Measurements from ENCODE around the gene SLC6A13. TPM values are rescaled to one million over a fixed set of nuclear protein-coding genes. Genes with fewer than 3 reads are reported as not detected.
A peak's percentile ranks its signal among the peaks of the same experiment; 100 is the strongest.

SLC6A13 gene
- total RNA-seq, 2 experiments from 2014 or later = 0.11 to 0.60 TPM

DNA sequence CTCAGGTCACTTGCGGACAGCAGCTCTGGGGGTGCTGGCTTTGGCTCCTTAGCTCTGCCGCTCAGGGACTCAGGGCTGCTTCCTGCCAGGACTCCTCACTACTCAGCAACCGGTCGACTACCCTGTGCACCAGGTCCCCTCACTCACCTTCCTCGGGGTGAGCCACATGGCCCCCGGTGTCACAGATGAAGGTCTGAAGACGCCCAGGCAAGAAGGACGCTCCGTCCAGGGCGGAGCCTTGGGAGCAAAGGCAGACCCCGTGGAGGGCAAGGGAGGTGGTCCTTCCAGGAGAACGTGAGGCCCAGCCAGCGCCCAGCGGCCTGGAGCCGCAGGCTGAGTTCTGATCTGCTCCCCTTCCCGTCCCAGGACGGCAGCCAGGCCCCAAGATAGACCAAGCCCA lies 80.7 kb downstream of the SLC6A13 start:
- intact Hi-C loops (cut with DNase I, micrococcal nuclease) = no loop called here
- ChIA-PET CTCF (no interaction called here), POLR2A (no interaction called here)
- TF ChIP-seq, protein P1, sequence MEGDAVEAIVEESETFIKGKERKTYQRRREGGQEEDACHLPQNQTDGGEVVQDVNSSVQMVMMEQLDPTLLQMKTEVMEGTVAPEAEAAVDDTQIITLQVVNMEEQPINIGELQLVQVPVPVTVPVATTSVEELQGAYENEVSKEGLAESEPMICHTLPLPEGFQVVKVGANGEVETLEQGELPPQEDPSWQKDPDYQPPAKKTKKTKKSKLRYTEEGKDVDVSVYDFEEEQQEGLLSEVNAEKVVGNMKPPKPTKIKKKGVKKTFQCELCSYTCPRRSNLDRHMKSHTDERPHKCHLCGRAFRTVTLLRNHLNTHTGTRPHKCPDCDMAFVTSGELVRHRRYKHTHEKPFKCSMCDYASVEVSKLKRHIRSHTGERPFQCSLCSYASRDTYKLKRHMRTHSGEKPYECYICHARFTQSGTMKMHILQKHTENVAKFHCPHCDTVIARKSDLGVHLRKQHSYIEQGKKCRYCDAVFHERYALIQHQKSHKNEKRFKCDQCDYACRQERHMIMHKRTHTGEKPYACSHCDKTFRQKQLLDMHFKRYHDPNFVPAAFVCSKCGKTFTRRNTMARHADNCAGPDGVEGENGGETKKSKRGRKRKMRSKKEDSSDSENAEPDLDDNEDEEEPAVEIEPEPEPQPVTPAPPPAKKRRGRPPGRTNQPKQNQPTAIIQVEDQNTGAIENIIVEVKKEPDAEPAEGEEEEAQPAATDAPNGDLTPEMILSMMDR (IDR thresholded peaks at IDR 0.05) = no peak
- no peaks in the 10 kb centered on the region for H3K36me3 Mint-ChIP-seq (ENCODE audit: low read depth)
- no peaks in the 10 kb centered on the region for H3K4me1 Mint-ChIP-seq (ENCODE audit: low read depth)
- H3K27me3 Mint-ChIP-seq = peaks cover 19% of the 10 kb centered on the region
- no peak overlapping the region for H3K27ac ChIP-seq (ENCODE audit: low read depth in 1 of 2, low read length in 2 of 2)
- no peak overlapping the region for H3K4me3 ChIP-seq (ENCODE audit: low read length)
- H3K27ac Mint-ChIP-seq = no peak overlapping the region
- DNase-seq (no peak), ATAC-seq (ENCODE audit: poor library complexity) (no peak)
- no peak overlapping the region for H3K4me3 Mint-ChIP-seq
- H3K27me3 ChIP-seq (ENCODE audit: control insufficient read depth in 1 of 2, insufficient read depth in 2 of 2, low read length in 2 of 2) = peaks cover 0 to 4% of the 10 kb centered on the region in 2 experiments
- peaks cover 0 to 4% of the 10 kb centered on the region in 2 experiments for H3K9me3 ChIP-seq (ENCODE audit: control insufficient read depth in 1 of 2, insufficient read depth in 1 of 2, low read length in 2 of 2)
- H3K36me3 ChIP-seq (ENCODE audit: insufficient read depth, low read length) = no peaks in the 10 kb centered on the region
- H3K9me3 Mint-ChIP-seq = no peaks in the 10 kb centered on the region
- H3K4me1 ChIP-seq (ENCODE audit: insufficient read depth, low read length) = peaks cover 5% of the 10 kb centered on the region

- H3K4me1 ChIP-seq (ENCODE audit: insufficient read depth, low read length) = peaks cover 5% of the 10 kb centered on the region
- Mint-ChIP-seq H3K4me3 (no peak overlapping the region), H3K27me3 (peaks cover 11% of the 10 kb centered on the region), H3K9me3 (no peaks in the 10 kb centered on the region), H3K36me3 (ENCODE audit: low read depth) (no peaks in the 10 kb centered on the region), H3K4me1 (ENCODE audit: low read depth) (no peaks in the 10 kb centered on the region), H3K27ac (no peak overlapping the region)
- H3K4me3 ChIP-seq (ENCODE audit: low read length) = no peak overlapping the region
- H3K9me3 ChIP-seq (ENCODE audit: control insufficient read depth in 1 of 2, insufficient read depth in 1 of 2, low read length in 2 of 2) = peaks cover 0 to 4% of the 10 kb centered on the region in 2 experiments
- ChIA-PET POLR2A (no interaction called here), CTCF (no interaction called here)
- no peak for ATAC-seq (ENCODE audit: poor library complexity)
- no peaks in the 10 kb centered on the region for H3K27me3 ChIP-seq (ENCODE audit: control insufficient read depth in 1 of 2, insufficient read depth in 2 of 2, low read length in 2 of 2)
- no peak overlapping the region for H3K27ac ChIP-seq (ENCODE audit: low read depth in 1 of 2, low read length in 2 of 2)
- H3K36me3 ChIP-seq (ENCODE audit: insufficient read depth, low read length) = no peaks in the 10 kb centered on the region
- DNase-seq = peak in 3 of 14 experiments; percentile 14 to 57 (median 52)
- intact Hi-C loops (cut with DNase I, micrococcal nuclease) = no loop called here
- TF ChIP-seq, protein P1 (IDR thresholded peaks at IDR 0.05) = no peak
Measured at GRCh38 chr12:180445-180844, 82.2 kb downstream of the SLC6A13 start.

- Mint-ChIP-seq H3K4me1 (ENCODE audit: low read depth) (no peaks in the 10 kb centered on the region), H3K4me3 (no peak overlapping the region), H3K36me3 (ENCODE audit: low read depth) (no peaks in the 10 kb centered on the region), H3K27ac (no peak overlapping the region), H3K27me3 (peaks cover 8% of the 10 kb centered on the region), H3K9me3 (no peaks in the 10 kb centered on the region)
- Histone ChIP-seq H3K4me1 (ENCODE audit: insufficient read depth, low read length) (peaks cover 5% of the 10 kb centered on the region), H3K4me3 (ENCODE audit: low read length) (no peak overlapping the region), H3K27ac (ENCODE audit: low read depth in 1 of 2, low read length in 2 of 2) (no peak overlapping the region), H3K36me3 (ENCODE audit: insufficient read depth, low read length) (no peaks in the 10 kb centered on the region), H3K9me3 (ENCODE audit: control insufficient read depth in 1 of 2, insufficient read depth in 1 of 2, low read length in 2 of 2) (peaks cover 0 to 4% of the 10 kb centered on the region in 2 experiments), H3K27me3 (ENCODE audit: control insufficient read depth in 1 of 2, insufficient read depth in 2 of 2, low read length in 2 of 2) (no peaks in the 10 kb centered on the region)
- TF ChIP-seq, protein P1 (IDR thresholded peaks at IDR 0.05) = no peak
- ATAC-seq (ENCODE audit: poor library complexity) = no peak
- intact Hi-C loops (cut with DNase I, micrococcal nuclease) = no loop called here
- POLR2A ChIA-PET = no interaction called here
- CTCF ChIA-PET = no interaction called here
- no peak for DNase-seq
Measured at GRCh38 chr12:179885-180284, 82.8 kb downstream of the SLC6A13 start.
